ENCODE results near the gene WNT7A.

Gene WNT7A

GRCh38 chr3:13884851-13885703 lies 5.2 kb upstream of the WNT7A start:
- no peak for DNase-seq (ENCODE audit: low read depth in 2 of 2)

- no peak for DNase-seq (ENCODE audit: low read depth in 2 of 2)
Measured at GRCh38 chr3:13883681-13884080, 3.8 kb upstream of the WNT7A start.

GRCh38 chr3:13882876-13883275 lies 3.0 kb upstream of the WNT7A start:
- no peak for DNase-seq (ENCODE audit: low read depth in 2 of 2)

GRCh38 chr3:13881536-13882410 lies 1.9 kb upstream of the WNT7A start:
- no peak for DNase-seq (ENCODE audit: low read depth in 2 of 2)

- no peak for DNase-seq (ENCODE audit: low read depth in 2 of 2)
Measured at GRCh38 chr3:13880811-13881156, 913 bp upstream of the WNT7A start.

GRCh38 chr3:13879102-13879945 lies 547 bp downstream of the WNT7A start:
- DNase-seq (ENCODE audit: low read depth in 2 of 2), result no peak

GRCh38 chr3:13878281-13879101 lies 1.4 kb downstream of the WNT7A start:
- DNase-seq (ENCODE audit: low read depth in 2 of 2), result no peak

GRCh38 chr3:13877911-13878280 lies 2.0 kb downstream of the WNT7A start:
- DNase-seq (ENCODE audit: low read depth in 2 of 2), result no peak

- no peak for DNase-seq (ENCODE audit: low read depth in 2 of 2)
Measured at GRCh38 chr3:13876451-13877100, 3.3 kb downstream of the WNT7A start.

GRCh38 chr3:13874891-13875290 lies 5.0 kb downstream of the WNT7A start:
- DNase-seq (ENCODE audit: low read depth in 2 of 2), result no peak

GRCh38 chr3:13873818-13874217 lies 6.1 kb downstream of the WNT7A start:
- no peak for DNase-seq (ENCODE audit: low read depth in 2 of 2)

GRCh38 chr3:13872451-13872850 lies 7.4 kb downstream of the WNT7A start:
- DNase-seq (ENCODE audit: low read depth in 2 of 2), result no peak

GRCh38 chr3:13871791-13872190 lies 8.1 kb downstream of the WNT7A start:
- no peak for DNase-seq (ENCODE audit: low read depth in 2 of 2)

GRCh38 chr3:13870902-13871301 lies 9.0 kb downstream of the WNT7A start:
- DNase-seq (ENCODE audit: low read depth in 2 of 2), result no peak

GRCh38 chr3:13869761-13870343 lies 10.0 kb downstream of the WNT7A start:
- DNase-seq (ENCODE audit: low read depth in 2 of 2), result no peak

GRCh38 chr3:13868844-13869724 lies 10.8 kb downstream of the WNT7A start:
- DNase-seq (ENCODE audit: low read depth in 2 of 2), result no peak

- no peak for DNase-seq (ENCODE audit: low read depth in 2 of 2)
Measured at GRCh38 chr3:13867732-13868131, 12.1 kb downstream of the WNT7A start.

GRCh38 chr3:13866041-13866965 lies 13.6 kb downstream of the WNT7A start:
- no peak for DNase-seq (ENCODE audit: low read depth in 2 of 2)

All from fibroblast of skin of left quadriceps (primary cell).